Prostate gland (tissue), 2 donors: ENCODE results near the gene MYLK4. TPM values are rescaled to one million over a fixed set of nuclear protein-coding genes. Genes with fewer than 3 reads are reported as not detected.

Source experiments
- DNase-seq: peaks from one replicate; pipeline ENCODE4 v3.0.0-alpha.2; 2019; ENCODE audit warnings: low spot score
- H3K27ac ChIP-seq, 2 donors: fragments of 200-600 bp; sonication (generic); 2 replicates each; pipeline ENCODE4 v1.5.1; 2017 to 2019
- H3K27me3 ChIP-seq: fragments of 200-600 bp; sonication (generic); replicated peaks from 2 replicates; pipeline ENCODE4 v1.5.1; 2019; ENCODE audit not compliant: insufficient read depth
- H3K36me3 ChIP-seq, 2 donors: fragments of 200-600 bp; sonication (generic); 1 replicate in 1 of 2; 2 replicates in 1 of 2; pipeline versions ENCODE4 v1.5.1 to v1.8.1; 2017 to 2019
- H3K4me1 ChIP-seq: fragments of 200-600 bp; sonication (generic); replicated peaks from 2 replicates; pipeline ENCODE4 v1.5.1; 2019
- H3K4me3 ChIP-seq, 2 donors: fragments of 200-600 bp; sonication (generic); 2 replicates each; pipeline ENCODE4 v1.5.1; 2017 to 2019
- H3K9me3 ChIP-seq: fragments of 200-600 bp; sonication (generic); 2 replicates; pipeline ENCODE4 v1.5.1; 2017
- POLR2A ChIP-seq: fragments of 450-650 bp; IDR thresholded peaks from one replicate; pipeline ENCODE4 v1.6.1; 2016; ENCODE audit warnings: antibody characterized with exemption, mild to moderate bottlenecking
- POLR2AphosphoS5 ChIP-seq: sonication (generic); formaldehyde crosslinking; IDR thresholded peaks from one replicate; pipeline ENCODE4 v1.6.1; 2017; ENCODE audit warnings: antibody characterized with exemption
- WGBS: methylation state at CpG from one replicate; pipeline ENCODE4 v1.1.5; 2018; 5-methylcytosine and 5-hydroxymethylcytosine counted together
- intact Hi-C: fragments of 100-400 bp; cut with DNase I; formaldehyde crosslinking; loops from one replicate; pipeline ENCODE4 v1.14.2; 2022
- total RNA-seq, 2 donors: library from RNA; depleted of rRNA; stranded (reverse); fragments of >200 nt; gene quantifications; one replicate each; pipeline ENCODE4 v1.1.0, GENCODE V29; 2016
- TF ChIP-seq, protein P1 (sequence below), 4 experiments: fragments of 200-600 bp in 2 of 4; fragments of 450-650 bp in 2 of 4; sonication (generic) in 2 of 4; IDR thresholded peaks; 1 replicate in 3 of 4; 2 replicates in 1 of 4; pipeline ENCODE4 v1.5.1; 2016 to 2019; ENCODE audit warnings: antibody characterized with exemption in 4 of 4, mild to moderate bottlenecking in 2 of 4, moderate library complexity in 2 of 4

The MYLK4 gene
- total RNA-seq, 2 donors from 2014 or later, result 0.46 to 0.97 TPM

DNA sequence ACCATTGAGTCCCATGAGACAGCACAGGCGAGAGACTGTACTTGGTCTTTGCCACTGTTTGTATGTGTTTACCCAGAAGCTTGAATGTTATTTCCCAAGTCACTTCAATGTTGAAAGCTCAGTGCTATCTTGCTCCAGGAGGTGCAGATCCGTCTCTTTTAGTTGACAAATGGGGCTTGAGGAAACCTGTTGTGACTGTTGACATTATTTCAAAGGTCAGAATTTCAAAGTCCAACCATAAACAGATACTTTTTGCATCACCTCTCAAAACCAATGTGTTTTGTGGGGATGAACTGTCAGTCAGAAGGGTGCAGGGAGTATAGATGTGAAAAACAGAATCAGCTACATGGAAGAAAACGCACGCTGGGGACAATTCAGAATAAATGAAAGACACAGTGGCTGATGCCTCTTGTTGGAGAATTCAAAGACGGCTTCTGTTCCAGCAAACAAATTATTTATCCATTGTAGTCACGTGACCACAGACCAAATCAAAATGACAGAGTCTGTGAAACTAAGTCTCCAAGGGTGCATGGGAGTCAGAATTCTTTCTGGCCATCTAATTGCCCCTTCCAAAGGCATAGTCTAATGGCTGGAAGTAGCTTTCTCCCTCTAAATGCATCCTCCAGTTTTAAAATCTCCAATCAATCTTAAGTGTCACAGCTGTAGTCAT is 83.7 kb downstream of the MYLK4 start:
- intact Hi-C loops, result no loop called here
- Histone ChIP-seq H3K27me3 (no peaks in the 10 kb centered on the region), H3K27ac (no peak overlapping the region), H3K9me3 (no peaks in the 10 kb centered on the region), H3K4me1 (no peaks in the 10 kb centered on the region), H3K4me3 (no peak overlapping the region), H3K36me3 (no peaks in the 10 kb centered on the region)
- no peak for DNase-seq
- WGBS, result 72% methylated on average over 6 of the region's 6 CpGs
- TF ChIP-seq, protein P1, sequence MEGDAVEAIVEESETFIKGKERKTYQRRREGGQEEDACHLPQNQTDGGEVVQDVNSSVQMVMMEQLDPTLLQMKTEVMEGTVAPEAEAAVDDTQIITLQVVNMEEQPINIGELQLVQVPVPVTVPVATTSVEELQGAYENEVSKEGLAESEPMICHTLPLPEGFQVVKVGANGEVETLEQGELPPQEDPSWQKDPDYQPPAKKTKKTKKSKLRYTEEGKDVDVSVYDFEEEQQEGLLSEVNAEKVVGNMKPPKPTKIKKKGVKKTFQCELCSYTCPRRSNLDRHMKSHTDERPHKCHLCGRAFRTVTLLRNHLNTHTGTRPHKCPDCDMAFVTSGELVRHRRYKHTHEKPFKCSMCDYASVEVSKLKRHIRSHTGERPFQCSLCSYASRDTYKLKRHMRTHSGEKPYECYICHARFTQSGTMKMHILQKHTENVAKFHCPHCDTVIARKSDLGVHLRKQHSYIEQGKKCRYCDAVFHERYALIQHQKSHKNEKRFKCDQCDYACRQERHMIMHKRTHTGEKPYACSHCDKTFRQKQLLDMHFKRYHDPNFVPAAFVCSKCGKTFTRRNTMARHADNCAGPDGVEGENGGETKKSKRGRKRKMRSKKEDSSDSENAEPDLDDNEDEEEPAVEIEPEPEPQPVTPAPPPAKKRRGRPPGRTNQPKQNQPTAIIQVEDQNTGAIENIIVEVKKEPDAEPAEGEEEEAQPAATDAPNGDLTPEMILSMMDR (IDR thresholded peaks at IDR 0.05), result no peak
- TF ChIP-seq POLR2AphosphoS5 (no peak), POLR2A (no peak)

DNA sequence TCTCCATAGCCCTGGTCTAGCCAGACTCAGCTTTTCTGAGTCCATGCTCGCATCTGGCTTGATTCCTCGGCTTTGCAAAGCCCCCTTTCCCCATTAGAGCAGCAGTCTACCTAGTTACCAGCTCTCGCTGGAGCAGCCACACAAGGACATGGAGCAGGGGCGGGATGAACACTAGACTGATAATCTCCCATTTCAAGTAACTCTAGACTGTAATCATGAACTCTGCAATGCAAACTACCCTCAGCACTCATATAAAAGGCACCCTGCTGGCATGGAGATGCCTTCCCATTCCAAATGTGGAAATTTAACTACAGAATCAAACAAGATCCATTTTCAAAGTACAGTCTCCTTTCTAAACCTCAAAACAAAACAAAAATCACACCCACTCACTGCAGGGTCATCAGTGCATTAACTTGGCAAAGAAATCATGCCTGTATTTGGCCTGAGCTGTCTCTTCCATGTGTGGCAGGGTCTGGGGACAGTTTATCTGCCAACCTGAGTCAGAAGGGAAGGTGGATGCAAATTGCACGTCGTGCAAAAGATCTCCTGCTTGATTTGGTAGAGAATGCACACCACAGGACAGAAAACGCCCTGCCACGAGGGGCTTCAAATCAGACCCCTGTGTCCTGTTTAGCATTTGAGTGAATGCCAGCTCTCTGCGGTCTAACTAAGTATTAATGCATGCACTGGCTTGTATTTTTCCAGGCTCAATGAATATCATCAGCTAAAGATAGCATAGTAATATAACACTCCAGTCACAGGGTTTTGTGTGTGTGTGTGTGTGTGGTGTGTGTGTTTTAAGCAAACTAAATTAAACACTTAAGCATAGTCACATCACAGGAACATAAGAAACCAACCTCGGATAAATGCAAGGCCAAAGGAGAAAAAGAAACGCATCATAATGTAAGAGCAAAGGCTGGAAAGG is 85.3 kb downstream of the MYLK4 start:
- 43% methylated on average over 11 of the region's 11 CpGs for WGBS
- no peaks in the 10 kb centered on the region for H3K4me1 ChIP-seq

DNA sequence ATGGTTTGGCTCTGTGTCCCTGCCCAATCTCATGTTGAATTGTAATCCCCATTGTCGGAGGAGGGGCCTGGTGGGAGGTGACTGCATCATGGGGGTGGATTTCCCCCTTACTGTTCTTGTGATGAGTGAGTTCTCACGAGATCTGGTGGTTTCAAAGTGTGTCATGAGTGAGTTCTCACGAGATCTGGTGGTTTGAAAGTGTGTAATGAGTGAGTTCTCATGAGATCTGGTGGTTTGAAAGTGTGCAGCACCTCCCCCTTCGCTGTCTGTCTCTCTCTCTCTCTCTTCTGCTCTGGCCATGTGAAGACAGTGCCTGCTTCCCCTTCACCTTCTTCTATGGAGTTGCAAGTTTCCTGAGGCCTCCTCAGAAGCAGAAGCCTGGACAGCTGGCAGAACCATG is 87.6 kb downstream of the MYLK4 start:
- TF ChIP-seq POLR2AphosphoS5 (no peak), POLR2A (no peak)
- TF ChIP-seq, protein P1 (IDR thresholded peaks at IDR 0.05), result no peak
- no peak overlapping the region for H3K27ac ChIP-seq
- intact Hi-C loops, result no loop called here

More for the DNA sequence above, 85.3 kb downstream of the MYLK4 start:
- no peaks in the 10 kb centered on the region for H3K9me3 ChIP-seq
- TF ChIP-seq, protein P1 (IDR thresholded peaks at IDR 0.05), result no peak
- TF ChIP-seq POLR2A, result no peak
- TF ChIP-seq POLR2AphosphoS5, result no peak
- no peak overlapping the region for H3K4me3 ChIP-seq
- no peak overlapping the region for H3K27ac ChIP-seq
- H3K36me3 ChIP-seq, result no peaks in the 10 kb centered on the region
- no peaks in the 10 kb centered on the region for H3K27me3 ChIP-seq
- no peak for DNase-seq
- intact Hi-C loops, result no loop called here

DNA sequence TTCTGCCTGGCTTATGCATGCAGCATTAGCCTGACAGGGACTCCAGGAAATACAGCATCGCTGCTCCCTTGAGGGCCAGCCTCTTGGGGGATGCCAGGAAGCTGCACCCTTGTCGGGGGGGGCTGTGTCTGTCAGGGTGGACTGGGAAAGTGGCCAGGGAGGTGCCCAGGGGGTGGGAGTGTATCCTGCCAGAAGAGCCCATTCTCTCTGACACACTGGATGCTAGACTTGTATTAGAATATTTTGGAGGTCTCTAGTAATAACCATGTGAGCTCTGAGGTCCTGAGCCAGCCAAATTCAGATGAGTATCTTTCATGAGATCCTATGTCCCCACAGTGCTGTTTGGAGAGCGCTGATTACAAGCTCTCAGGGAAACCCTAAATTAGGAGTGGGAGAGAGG is 89.1 kb downstream of the MYLK4 start:
- Histone ChIP-seq H3K27ac (no peak overlapping the region), H3K27me3 (no peaks in the 10 kb centered on the region), H3K4me1 (no peaks in the 10 kb centered on the region), H3K36me3 (no peaks in the 10 kb centered on the region), H3K4me3 (no peak overlapping the region), H3K9me3 (no peaks in the 10 kb centered on the region)
- TF ChIP-seq, protein P1 (IDR thresholded peaks at IDR 0.05), result no peak
- TF ChIP-seq POLR2AphosphoS5 (no peak), POLR2A (no peak)
- DNase-seq, result no peak
- WGBS, result 90% methylated on average over 2 of the region's 3 CpGs
- intact Hi-C loops, result no loop called here

More for the DNA sequence above, 87.6 kb downstream of the MYLK4 start:
- 86% methylated on average over 4 of the region's 4 CpGs for WGBS
- Histone ChIP-seq H3K4me1 (no peaks in the 10 kb centered on the region), H3K27me3 (no peaks in the 10 kb centered on the region), H3K36me3 (no peaks in the 10 kb centered on the region), H3K4me3 (no peak overlapping the region), H3K9me3 (no peaks in the 10 kb centered on the region)
- no peak for DNase-seq
